Fibroblast of lung (primary cell): Measurements from ENCODE around the gene ATRNL1. TPM values are rescaled to one million over a fixed set of nuclear protein-coding genes. Genes with fewer than 3 reads are reported as not detected.

ENCODE experiments used
- DNase-seq, 2 donors: peaks; one replicate each; pipeline versions ENCODE4 v3.0.0 to v3.0.0-alpha.2; 2010; ENCODE audit warnings: low read depth in 2 of 2
- H2AFZ ChIP-seq: 2 replicates; pipeline ENCODE4 v1.5.1; 2012; ENCODE audit warnings: low read length, control low read depth, inconsistent platforms
- H3K27ac ChIP-seq: 2 replicates; pipeline ENCODE4 v1.5.1; 2011; ENCODE audit warnings: low read length, control low read depth; ENCODE audit not compliant: insufficient read depth
- H3K27me3 ChIP-seq: 2 replicates; pipeline ENCODE4 v1.5.1; 2011; ENCODE audit warnings: mild to moderate bottlenecking, low read length; ENCODE audit not compliant: control insufficient read depth, insufficient read depth
- H3K36me3 ChIP-seq: 2 replicates; pipeline ENCODE4 v1.5.1; 2011; ENCODE audit warnings: low read length; ENCODE audit not compliant: control insufficient read depth, insufficient read depth
- H3K4me1 ChIP-seq: 2 replicates; pipeline ENCODE4 v1.5.1; 2011; ENCODE audit warnings: low read length; ENCODE audit not compliant: control insufficient read depth, insufficient read depth; ENCODE audit errors: extremely low read depth
- H3K4me2 ChIP-seq: 2 replicates; pipeline ENCODE4 v1.5.1; 2011; ENCODE audit warnings: low read length, control low read depth; ENCODE audit not compliant: insufficient read depth; ENCODE audit errors: extremely low read depth
- H3K4me3 ChIP-seq, 4 experiments: fragments of 200-600 bp in 1 of 4; sonication (generic) in 1 of 4; replicated peaks in 1 of 4; 2 replicates each; pipeline ENCODE4 v1.5.1; 2011 to 2016; ENCODE audit warnings: low read length in 4 of 4, low read depth in 3 of 4, mild to moderate bottlenecking in 3 of 4, control low read depth in 2 of 4, inconsistent platforms in 1 of 4, mixed read lengths in 1 of 4; ENCODE audit not compliant: insufficient read depth in 1 of 4; ENCODE audit errors: control extremely low read depth in 1 of 4
- H3K79me2 ChIP-seq: 2 replicates; pipeline ENCODE4 v1.5.1; 2012; ENCODE audit warnings: mild to moderate bottlenecking, low read length, inconsistent platforms; ENCODE audit not compliant: control insufficient read depth, insufficient read depth
- H3K9ac ChIP-seq: 2 replicates; pipeline ENCODE4 v1.5.1; 2011; ENCODE audit warnings: mild to moderate bottlenecking, low read length, control low read depth; ENCODE audit not compliant: insufficient read depth
- H3K9me3 ChIP-seq: 2 replicates; pipeline ENCODE4 v1.5.1; 2012; ENCODE audit warnings: low read depth, low read length; ENCODE audit not compliant: control insufficient read depth, insufficient read depth
- H4K20me1 ChIP-seq: 2 replicates; pipeline ENCODE4 v1.5.1; 2011; ENCODE audit warnings: low read length; ENCODE audit not compliant: control insufficient read depth, insufficient read depth; ENCODE audit errors: extremely low read depth
- CTCF ChIP-seq, 2 donors: IDR thresholded peaks in 1 of 2; conservative IDR thresholded peaks in 1 of 2; 1 replicate in 1 of 2; 2 replicates in 1 of 2; pipeline ENCODE4 v1.5.1; 2011 to 2012; ENCODE audit warnings: low read length in 2 of 2, control low read depth in 1 of 2, inconsistent platforms in 1 of 2, low read depth in 1 of 2, mild to moderate bottlenecking in 1 of 2
- EZH2 ChIP-seq: IDR thresholded peaks from 2 replicates; pipeline ENCODE4 v1.5.1; 2012; ENCODE audit warnings: low read length, control low read depth, mild to moderate bottlenecking; ENCODE audit errors: missing control alignments
- polyA plus RNA-seq, 2 donors: library from polyadenylated mRNA; depleted of rRNA in 1 of 2; stranded (reverse) in 1 of 2; unstranded in 1 of 2; fragments of >200 nt; gene quantifications; 2 replicates each; pipeline ENCODE4 v1.2.1, GENCODE V29; 2011 to 2012; ENCODE audit warnings: missing spikeins in 1 of 2
- total RNA-seq: library from RNA; depleted of rRNA; stranded (reverse); fragments of >200 nt; gene quantifications from 2 replicates; pipeline ENCODE4 v1.2.1, GENCODE V29; 2014

ATRNL1 gene
- total and polyA plus RNA-seq, 2 donors (not counting 1 experiment from before 2014, with no cell fraction given): 0.33 TPM

- DNase-seq: no peak
- no peaks in the 10 kb centered on the region for H3K36me3 ChIP-seq
- no peak overlapping the region for H2AFZ ChIP-seq
- no peaks in the 10 kb centered on the region for H3K9me3 ChIP-seq
- no peaks in the 10 kb centered on the region for H3K4me1 ChIP-seq
- H4K20me1 ChIP-seq: no peaks in the 10 kb centered on the region
- no peaks in the 10 kb centered on the region for H3K27me3 ChIP-seq
- no peak for TF ChIP-seq EZH2
- no peak for TF ChIP-seq CTCF (conservative IDR thresholded peaks at IDR 0.05 in 1 of 2, IDR thresholded peaks at IDR 0.05 in 1 of 2; ENCODE audit: low read depth in 1 of 2, low read length in 2 of 2)
- no peaks in the 10 kb centered on the region for H3K79me2 ChIP-seq
- H3K27ac ChIP-seq: no peak overlapping the region
- H3K4me2 ChIP-seq: no peak overlapping the region
- H3K4me3 ChIP-seq: no peak overlapping the region
- no peak overlapping the region for H3K9ac ChIP-seq
Observed at GRCh38 chr10:115272482-115272881, 179.3 kb downstream of the ATRNL1 start.

GRCh38 chr10:115278294-115278693 is 185.1 kb downstream of the ATRNL1 start:
- H3K27ac ChIP-seq: no peak overlapping the region
- H3K4me1 ChIP-seq: no peaks in the 10 kb centered on the region
- H3K36me3 ChIP-seq: no peaks in the 10 kb centered on the region
- H3K27me3 ChIP-seq: no peaks in the 10 kb centered on the region
- H2AFZ ChIP-seq: no peak overlapping the region
- H3K4me3 ChIP-seq: no peak overlapping the region
- no peak overlapping the region for H3K4me2 ChIP-seq
- H3K9ac ChIP-seq: no peak overlapping the region
- TF ChIP-seq CTCF (conservative IDR thresholded peaks at IDR 0.05 in 1 of 2, IDR thresholded peaks at IDR 0.05 in 1 of 2; ENCODE audit: low read depth in 1 of 2, low read length in 2 of 2) (no peak), EZH2 (no peak)
- H4K20me1 ChIP-seq: no peaks in the 10 kb centered on the region
- no peak for DNase-seq
- no peaks in the 10 kb centered on the region for H3K9me3 ChIP-seq
- no peaks in the 10 kb centered on the region for H3K79me2 ChIP-seq

- H3K27ac ChIP-seq: no peak overlapping the region
- H3K4me3 ChIP-seq: no peak overlapping the region
- H4K20me1 ChIP-seq: no peaks in the 10 kb centered on the region
- no peaks in the 10 kb centered on the region for H3K27me3 ChIP-seq
- DNase-seq: no peak
- TF ChIP-seq CTCF (conservative IDR thresholded peaks at IDR 0.05 in 1 of 2, IDR thresholded peaks at IDR 0.05 in 1 of 2; ENCODE audit: low read depth in 1 of 2, low read length in 2 of 2): no peak
- no peak for TF ChIP-seq EZH2
- no peaks in the 10 kb centered on the region for H3K9me3 ChIP-seq
- no peak overlapping the region for H2AFZ ChIP-seq
- H3K79me2 ChIP-seq: no peaks in the 10 kb centered on the region
- no peak overlapping the region for H3K4me2 ChIP-seq
- no peaks in the 10 kb centered on the region for H3K4me1 ChIP-seq
- no peaks in the 10 kb centered on the region for H3K36me3 ChIP-seq
- no peak overlapping the region for H3K9ac ChIP-seq
Observed at GRCh38 chr10:115295213-115295805, 202.1 kb downstream of the ATRNL1 start.
